Smooth muscle cell (in vitro differentiated cells): ENCODE data around the gene APOBEC3H. TPM values are rescaled to one million over a fixed set of nuclear protein-coding genes. Genes with fewer than 3 reads are reported as not detected.

Experiments
- DNase-seq: peaks from one replicate; lab custom pipeline; 2025; ENCODE audit not compliant: unreplicated experiment; lab: John Stamatoyannopoulos, UW
- H2AFZ ChIP-seq: fragments of 200-600 bp; sonication (generic); 2 replicates; pipeline ENCODE4 v1.6.0; 2016; ENCODE audit warnings: antibody characterized with exemption, low read depth, mild to moderate bottlenecking
- H3F3A ChIP-seq: fragments of 200-600 bp; sonication (generic); 2 replicates; pipeline ENCODE4 v1.6.0; 2017; ENCODE audit warnings: antibody characterized with exemption, low read depth
- H3K27ac ChIP-seq: fragments of 200-600 bp; sonication (generic); 2 replicates; pipeline ENCODE4 v1.5.1; 2016; ENCODE audit warnings: low read depth, mild to moderate bottlenecking
- H3K27me3 ChIP-seq: fragments of 200-600 bp; sonication (generic); 2 replicates; pipeline ENCODE4 v1.6.1; 2016; ENCODE audit warnings: low read depth, mild to moderate bottlenecking
- H3K36me3 ChIP-seq: fragments of 200-600 bp; sonication (generic); 2 replicates; pipeline ENCODE4 v1.5.1; 2016; ENCODE audit warnings: low read depth
- H3K4me1 ChIP-seq: fragments of 200-600 bp; sonication (generic); 2 replicates; pipeline ENCODE4 v1.5.1; 2016; ENCODE audit warnings: low read depth
- H3K4me2 ChIP-seq: fragments of 200-600 bp; sonication (generic); 2 replicates; pipeline ENCODE4 v1.6.0; 2016; ENCODE audit warnings: mild to moderate bottlenecking
- H3K4me3 ChIP-seq: fragments of 200-600 bp; sonication (generic); 2 replicates; pipeline ENCODE4 v1.5.1; 2016; ENCODE audit warnings: mild to moderate bottlenecking
- H3K79me2 ChIP-seq: fragments of 200-600 bp; sonication (generic); 2 replicates; pipeline ENCODE4 v1.6.0; 2016; ENCODE audit warnings: low read depth, mild to moderate bottlenecking
- H3K9ac ChIP-seq: fragments of 200-600 bp; sonication (generic); 2 replicates; pipeline ENCODE4 v1.6.0; 2016; ENCODE audit warnings: low read depth
- H3K9me3 ChIP-seq: fragments of 200-600 bp; sonication (generic); replicated peaks from 2 replicates; pipeline ENCODE4 v1.5.1; 2016; ENCODE audit warnings: low read depth
- H4K20me1 ChIP-seq: fragments of 200-600 bp; sonication (generic); 2 replicates; pipeline ENCODE4 v1.6.0; 2016; ENCODE audit warnings: low read depth
- WGBS: methylation state at CpG from one replicate; pipeline ENCODE4 v1.1.7; 2016; ENCODE audit warnings: low lambda C conversion rate; 5-methylcytosine and 5-hydroxymethylcytosine counted together
- polyA plus RNA-seq: library from polyadenylated mRNA; unstranded; fragments of >200 nt; fragmentation: Nextera tagmentation; extraction: Ambion mirVana; gene quantifications from 2 replicates; pipeline ENCODE4 v1.2.1, GENCODE V29; 2016
- total RNA-seq: library from RNA; depleted of rRNA; stranded (reverse); fragments of >200 nt; gene quantifications from 2 replicates; pipeline ENCODE4 v1.2.3, GENCODE V29; 2014
- TF ChIP-seq, protein P1 (sequence below): fragments of 200-600 bp; sonication (generic); IDR thresholded peaks from 2 replicates; pipeline ENCODE4 v1.5.1; 2017; ENCODE audit warnings: borderline replicate concordance, mild to moderate bottlenecking, antibody characterized with exemption; ENCODE audit not compliant: insufficient read depth, poor library complexity, severe bottlenecking

APOBEC3H gene
- total and polyA plus RNA-seq, 2 experiments from 2014 or later, result 0.31 to 0.57 TPM

GRCh38 chr22:39094717-39095389 lies 2.2 kb upstream of the APOBEC3H start:
- Histone ChIP-seq H3K9ac (no peak overlapping the region), H3F3A (no peaks in the 10 kb centered on the region), H3K36me3 (no peaks in the 10 kb centered on the region), H2AFZ (no peak overlapping the region), H3K27me3 (no peaks in the 10 kb centered on the region), H4K20me1 (no peaks in the 10 kb centered on the region), H3K4me1 (peaks cover 13% of the 10 kb centered on the region), H3K4me2 (no peak overlapping the region), H3K9me3 (no peaks in the 10 kb centered on the region), H3K79me2 (no peaks in the 10 kb centered on the region), H3K4me3 (no peak overlapping the region), H3K27ac (no peak overlapping the region)
- DNase-seq, result no peak
- WGBS, result 93% methylated on average over 14 of the region's 14 CpGs
- TF ChIP-seq, protein P1, sequence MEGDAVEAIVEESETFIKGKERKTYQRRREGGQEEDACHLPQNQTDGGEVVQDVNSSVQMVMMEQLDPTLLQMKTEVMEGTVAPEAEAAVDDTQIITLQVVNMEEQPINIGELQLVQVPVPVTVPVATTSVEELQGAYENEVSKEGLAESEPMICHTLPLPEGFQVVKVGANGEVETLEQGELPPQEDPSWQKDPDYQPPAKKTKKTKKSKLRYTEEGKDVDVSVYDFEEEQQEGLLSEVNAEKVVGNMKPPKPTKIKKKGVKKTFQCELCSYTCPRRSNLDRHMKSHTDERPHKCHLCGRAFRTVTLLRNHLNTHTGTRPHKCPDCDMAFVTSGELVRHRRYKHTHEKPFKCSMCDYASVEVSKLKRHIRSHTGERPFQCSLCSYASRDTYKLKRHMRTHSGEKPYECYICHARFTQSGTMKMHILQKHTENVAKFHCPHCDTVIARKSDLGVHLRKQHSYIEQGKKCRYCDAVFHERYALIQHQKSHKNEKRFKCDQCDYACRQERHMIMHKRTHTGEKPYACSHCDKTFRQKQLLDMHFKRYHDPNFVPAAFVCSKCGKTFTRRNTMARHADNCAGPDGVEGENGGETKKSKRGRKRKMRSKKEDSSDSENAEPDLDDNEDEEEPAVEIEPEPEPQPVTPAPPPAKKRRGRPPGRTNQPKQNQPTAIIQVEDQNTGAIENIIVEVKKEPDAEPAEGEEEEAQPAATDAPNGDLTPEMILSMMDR, result no peak

DNA sequence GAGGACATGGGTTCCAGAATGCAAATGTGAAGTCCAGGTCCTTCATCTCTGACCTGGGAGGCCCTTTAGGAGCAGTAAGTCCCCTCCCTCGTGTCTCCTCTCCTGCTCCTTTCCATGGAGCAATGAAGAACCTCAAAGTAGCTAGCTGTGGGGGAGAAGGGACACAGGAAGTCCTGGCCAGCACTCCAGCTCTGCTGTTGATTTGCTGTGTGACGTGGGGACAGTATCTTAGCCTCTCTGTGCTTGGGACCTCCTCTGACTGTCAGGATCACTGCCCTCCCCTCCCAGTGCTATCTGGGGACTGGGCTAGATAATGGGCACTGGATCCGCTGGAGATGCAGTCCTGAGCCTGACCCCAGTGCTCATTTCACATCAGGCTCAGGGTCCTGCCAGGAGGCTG lies 1.1 kb upstream of the APOBEC3H start:
- no peak overlapping the region for H3K9ac ChIP-seq
- H3K9me3 ChIP-seq, result no peaks in the 10 kb centered on the region
- H2AFZ ChIP-seq, result no peak overlapping the region
- WGBS, result 82% methylated on average over 3 of the region's 3 CpGs
- DNase-seq, result no peak
- H3K36me3 ChIP-seq, result no peaks in the 10 kb centered on the region
- H3K27me3 ChIP-seq, result no peaks in the 10 kb centered on the region
- TF ChIP-seq, protein P1, result no peak
- H3F3A ChIP-seq, result no peaks in the 10 kb centered on the region
- H3K4me3 ChIP-seq, result no peak overlapping the region
- no peak overlapping the region for H3K27ac ChIP-seq
- H3K4me2 ChIP-seq, result no peak overlapping the region
- no peaks in the 10 kb centered on the region for H4K20me1 ChIP-seq
- peaks cover 13% of the 10 kb centered on the region for H3K4me1 ChIP-seq
- H3K79me2 ChIP-seq, result no peaks in the 10 kb centered on the region

DNA sequence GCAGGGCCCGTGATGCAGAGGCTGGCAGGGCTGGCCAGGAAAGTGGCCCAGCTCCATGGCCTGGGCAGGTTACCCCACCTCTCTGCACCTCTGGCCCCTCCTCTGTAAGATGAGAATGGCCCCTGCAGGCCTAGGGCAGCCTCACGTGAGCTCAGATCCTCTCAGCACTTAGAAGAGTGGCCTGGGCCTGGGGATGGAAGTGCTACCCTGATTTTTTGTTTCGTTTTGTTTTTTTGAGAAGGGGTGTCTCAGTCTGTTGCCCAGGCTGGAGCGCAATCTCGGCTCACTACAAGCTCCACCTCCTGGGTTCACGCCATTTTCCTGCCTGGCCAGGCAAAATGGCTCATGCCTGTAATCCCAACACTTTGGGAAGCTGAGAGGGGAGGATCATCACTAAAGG lies 982 bp downstream of the APOBEC3H start:
- Histone ChIP-seq H3K27me3 (no peaks in the 10 kb centered on the region), H3K4me2 (no peak overlapping the region), H2AFZ (peak overlapping the region; percentile 89), H3K9ac (no peak overlapping the region), H3F3A (no peaks in the 10 kb centered on the region), H3K4me3 (no peak overlapping the region), H3K79me2 (no peaks in the 10 kb centered on the region), H3K36me3 (no peaks in the 10 kb centered on the region), H4K20me1 (no peaks in the 10 kb centered on the region), H3K4me1 (peaks cover 13% of the 10 kb centered on the region), H3K9me3 (no peaks in the 10 kb centered on the region), H3K27ac (no peak overlapping the region)
- DNase-seq, result no peak
- WGBS, result 76% methylated on average over 6 of the region's 6 CpGs
- TF ChIP-seq, protein P1, result no peak

GRCh38 chr22:39098576-39098975 lies 1.5 kb downstream of the APOBEC3H start:
- H3K4me3 ChIP-seq, result no peak overlapping the region
- H3K27ac ChIP-seq, result no peak overlapping the region
- H3K4me2 ChIP-seq, result no peak overlapping the region
- DNase-seq, result no peak
- H3K4me1 ChIP-seq, result peaks cover 13% of the 10 kb centered on the region
- no peak overlapping the region for H3K9ac ChIP-seq
- no peaks in the 10 kb centered on the region for H3K9me3 ChIP-seq
- WGBS, result 90% methylated on average over 8 of the region's 8 CpGs
- no peaks in the 10 kb centered on the region for H3K27me3 ChIP-seq
- H3K36me3 ChIP-seq, result no peaks in the 10 kb centered on the region
- no peaks in the 10 kb centered on the region for H3F3A ChIP-seq
- H4K20me1 ChIP-seq, result no peaks in the 10 kb centered on the region
- no peak overlapping the region for H2AFZ ChIP-seq
- H3K79me2 ChIP-seq, result no peaks in the 10 kb centered on the region
- TF ChIP-seq, protein P1, result no peak
